ENCODE data around the gene SULF2.

SULF2 gene

GRCh38 chr20:47741669-47742608 lies 43.3 kb downstream of the SULF2 start:
- DNase-seq (ENCODE audit: extremely low read depth in 1 of 2, low read depth in 1 of 2), result no peak

GRCh38 chr20:47740862-47741184 lies 44.5 kb downstream of the SULF2 start:
- no peak for DNase-seq (ENCODE audit: extremely low read depth in 1 of 2, low read depth in 1 of 2)

DNA sequence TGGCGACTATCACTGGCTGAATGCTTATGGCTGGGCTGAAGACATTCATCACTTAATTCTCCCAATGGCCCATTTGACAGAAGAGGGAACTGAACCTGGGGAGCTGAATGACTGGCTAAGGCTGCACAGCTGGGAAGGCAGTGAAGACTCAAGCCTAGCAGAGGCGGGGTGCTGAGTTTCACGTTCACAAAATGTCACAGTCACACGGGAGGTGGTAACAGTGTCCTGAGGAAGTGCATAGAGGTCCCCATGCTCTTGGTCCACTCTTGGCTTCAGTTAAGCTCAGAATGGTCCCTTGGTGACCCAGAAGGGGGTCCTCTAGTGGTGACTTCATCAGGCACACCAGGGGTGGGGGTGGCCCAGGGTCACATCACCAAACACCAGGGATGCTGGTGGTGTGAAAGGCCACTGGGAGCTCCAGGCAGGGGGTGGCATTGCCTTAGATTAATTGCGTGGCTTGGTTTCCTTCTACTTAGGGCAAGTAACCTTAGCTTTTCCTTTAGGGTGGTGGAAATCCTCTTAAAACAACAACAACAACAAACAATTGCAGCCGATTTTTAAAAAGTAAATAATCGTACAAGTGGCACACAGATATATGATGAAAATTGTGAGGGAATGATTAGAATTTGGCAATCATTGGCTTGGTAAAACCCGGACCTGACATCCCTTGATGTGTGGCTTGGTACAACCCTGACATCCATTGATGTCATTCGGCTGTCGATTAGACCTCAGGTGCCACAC lies 45.0 kb downstream of the SULF2 start:
- DNase-seq (ENCODE audit: extremely low read depth in 1 of 2, low read depth in 1 of 2), result no peak

- DNase-seq (ENCODE audit: extremely low read depth in 1 of 2, low read depth in 1 of 2), result no peak
Observed at GRCh38 chr20:47737923-47738322, 47.4 kb downstream of the SULF2 start.

GRCh38 chr20:47736570-47737152 lies 48.6 kb downstream of the SULF2 start:
- DNase-seq (ENCODE audit: extremely low read depth in 1 of 2, low read depth in 1 of 2), result no peak

GRCh38 chr20:47735412-47736400 lies 49.6 kb downstream of the SULF2 start:
- DNase-seq (ENCODE audit: extremely low read depth in 1 of 2, low read depth in 1 of 2), result no peak

DNA sequence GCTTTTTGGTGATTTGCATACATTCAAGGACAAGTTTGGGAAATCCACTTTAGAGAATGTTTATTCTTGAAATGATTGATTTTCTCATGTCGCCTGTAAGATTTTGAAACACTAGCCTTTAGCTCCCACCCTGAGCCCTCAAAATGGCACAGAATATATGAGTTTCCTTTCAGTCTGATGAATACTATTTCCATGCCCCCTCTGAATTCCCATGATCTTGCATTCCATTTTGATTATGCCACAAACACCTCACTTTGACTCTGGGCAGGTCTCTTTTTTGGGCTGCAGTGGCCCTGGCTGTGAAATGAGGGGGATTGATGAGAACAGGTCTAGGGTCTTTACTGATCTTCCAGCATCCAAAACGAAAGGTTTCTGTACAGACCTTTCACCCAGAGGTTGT lies 50.4 kb downstream of the SULF2 start:
- no peak for DNase-seq (ENCODE audit: extremely low read depth in 1 of 2, low read depth in 1 of 2)

GRCh38 chr20:47733892-47734291 lies 51.4 kb downstream of the SULF2 start:
- no peak for DNase-seq (ENCODE audit: extremely low read depth in 1 of 2, low read depth in 1 of 2)

DNA sequence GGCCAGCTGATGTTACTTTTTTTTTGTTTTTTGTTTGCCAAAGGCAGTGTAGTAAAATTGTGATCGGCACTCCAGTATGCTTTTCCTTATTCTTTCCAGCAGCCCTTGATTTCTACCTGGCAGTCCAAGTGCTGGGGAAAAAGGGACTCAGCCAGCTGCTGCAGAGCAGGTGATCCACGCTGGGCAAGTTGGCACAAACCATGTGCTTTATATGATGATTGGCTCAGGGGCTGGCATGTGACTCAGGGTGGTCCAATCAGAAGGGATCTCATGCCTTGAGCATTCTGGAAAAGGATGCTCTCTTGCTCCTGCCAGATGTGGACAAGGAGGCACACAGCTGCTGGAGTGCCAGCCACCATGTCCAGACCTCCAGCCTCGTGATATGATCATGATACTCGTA lies 54.5 kb downstream of the SULF2 start:
- no peak for DNase-seq (ENCODE audit: extremely low read depth in 1 of 2, low read depth in 1 of 2)

GRCh38 chr20:47729472-47729871 lies 55.8 kb downstream of the SULF2 start:
- no peak for DNase-seq (ENCODE audit: extremely low read depth in 1 of 2, low read depth in 1 of 2)

- no peak for DNase-seq (ENCODE audit: extremely low read depth in 1 of 2, low read depth in 1 of 2)
Observed at GRCh38 chr20:47727909-47728361, 57.3 kb downstream of the SULF2 start.

- DNase-seq (ENCODE audit: extremely low read depth in 1 of 2, low read depth in 1 of 2), result peak; percentile 43 to 71
Observed at GRCh38 chr20:47727170-47727880, 58.0 kb downstream of the SULF2 start.

DNA sequence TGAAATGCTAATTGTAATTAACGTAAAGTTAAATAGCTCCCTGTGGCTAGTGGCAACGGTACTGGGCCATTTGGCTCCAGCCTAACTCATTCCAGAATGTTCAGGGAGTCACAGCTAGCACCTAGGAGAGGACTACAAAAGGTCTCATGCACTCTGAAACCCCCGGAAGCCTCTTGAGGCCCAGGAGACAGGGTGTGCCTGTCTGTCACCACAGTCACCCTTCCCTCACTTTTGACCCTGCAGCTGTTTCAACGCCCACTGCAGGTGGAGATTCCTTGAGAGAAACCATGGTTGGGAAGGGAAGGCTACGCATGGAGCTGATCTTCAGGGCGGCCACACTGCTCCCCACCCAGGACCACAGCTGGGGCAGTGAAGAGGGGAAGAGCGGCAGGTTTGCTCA lies 58.6 kb downstream of the SULF2 start:
- no peak for DNase-seq (ENCODE audit: extremely low read depth in 1 of 2, low read depth in 1 of 2)

DNA sequence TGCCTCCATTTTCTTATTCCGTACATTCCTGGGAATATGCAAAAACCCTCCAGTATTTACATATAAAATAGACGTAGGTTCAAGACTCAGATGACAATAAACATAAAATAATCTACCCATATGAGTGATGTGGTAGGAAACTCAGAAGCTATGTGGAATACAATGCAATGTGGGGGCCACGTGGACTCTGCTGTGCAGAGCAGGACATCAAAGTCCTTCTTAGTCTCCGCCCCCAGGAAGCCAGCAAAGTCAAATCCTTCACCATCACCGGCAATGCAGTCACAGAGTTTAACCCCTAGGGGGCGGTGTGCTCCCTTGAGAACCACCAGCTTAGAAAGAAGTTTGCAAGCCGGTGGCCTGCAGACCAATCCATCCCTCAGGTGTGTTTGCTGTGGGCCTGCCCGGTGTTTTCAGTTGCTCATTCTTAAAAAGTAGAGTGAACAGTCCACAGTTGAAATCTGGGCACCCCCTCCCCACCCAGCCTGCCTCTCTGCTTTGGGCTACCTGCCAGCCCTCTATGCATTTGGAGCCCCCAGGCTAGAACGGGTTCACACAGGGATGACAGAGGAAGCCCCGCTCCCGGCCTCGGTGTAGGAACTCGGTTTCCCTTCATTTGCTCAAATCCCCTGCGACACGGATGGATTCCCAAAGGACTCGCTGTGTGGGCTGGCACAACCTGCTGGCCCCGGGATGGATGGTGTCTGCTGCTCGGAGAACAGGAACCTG lies 59.9 kb downstream of the SULF2 start:
- DNase-seq (ENCODE audit: extremely low read depth in 1 of 2, low read depth in 1 of 2), result peak; percentile 45 to 68

DNA sequence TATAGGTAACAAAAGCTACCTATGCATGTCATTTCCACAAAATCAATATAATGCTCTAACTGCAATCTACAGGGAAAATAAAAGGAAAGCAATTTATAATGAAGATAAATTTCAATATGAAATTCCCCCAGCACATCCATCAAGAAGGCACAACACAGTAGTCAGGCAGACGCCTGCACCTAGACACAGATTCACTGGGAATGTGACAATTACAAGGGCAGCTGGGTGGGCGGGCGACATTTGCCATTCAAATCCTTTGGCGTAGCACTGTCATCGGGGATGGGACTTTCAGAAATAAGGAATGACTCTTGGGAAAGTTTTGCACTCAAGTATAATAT lies 60.4 kb downstream of the SULF2 start:
- no peak for DNase-seq (ENCODE audit: extremely low read depth in 1 of 2, low read depth in 1 of 2)

DNA sequence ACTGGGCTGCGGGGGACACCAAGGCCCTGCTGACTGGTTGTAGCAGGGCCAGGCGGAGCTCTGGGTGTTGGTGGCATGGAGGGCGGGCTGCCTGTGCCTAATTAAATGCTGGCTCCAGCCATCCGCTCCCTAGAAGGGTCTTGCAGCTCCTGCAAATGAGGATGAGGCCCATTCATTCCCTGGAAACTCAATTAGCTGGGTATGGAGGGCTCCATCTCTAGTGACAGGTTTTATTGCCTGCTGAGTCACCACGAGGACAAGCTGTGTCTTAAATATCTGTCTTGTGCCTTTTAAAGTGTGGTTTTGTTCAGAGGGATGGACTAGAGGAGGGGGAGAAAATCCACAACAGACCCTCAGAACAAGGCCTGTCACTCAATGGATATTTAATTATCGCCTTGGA lies 60.9 kb downstream of the SULF2 start:
- DNase-seq (ENCODE audit: extremely low read depth in 1 of 2, low read depth in 1 of 2), result no peak

GRCh38 chr20:47723322-47723721 lies 62.0 kb downstream of the SULF2 start:
- no peak for DNase-seq (ENCODE audit: extremely low read depth in 1 of 2, low read depth in 1 of 2)

GRCh38 chr20:47720636-47721427 lies 64.4 kb downstream of the SULF2 start:
- no peak for DNase-seq (ENCODE audit: extremely low read depth in 1 of 2, low read depth in 1 of 2)

GRCh38 chr20:47719625-47720024 lies 65.7 kb downstream of the SULF2 start:
- no peak for DNase-seq (ENCODE audit: extremely low read depth in 1 of 2, low read depth in 1 of 2)
